ENCODE measurements around the gene PPM1J.
A peak's percentile ranks its signal among the peaks of the same experiment; 100 is the strongest.
"Not testable (repeated sequence)": the region's sequence is repeated elsewhere in the genome, so short reads cannot be mapped to it uniquely, and the experiment has no call there.

Gene PPM1J

GRCh38 chr1:112729011-112729410, 13.9 kb upstream of the PPM1J start:
- H3K9me3 ChIP-seq (ENCODE audit: control extremely low read depth in 1 of 5, control insufficient read depth in 4 of 5, insufficient read depth in 2 of 5, low read depth in 1 of 5, low read length in 4 of 5); DNase-seq; H3K27ac ChIP-seq (ENCODE audit: insufficient read depth in 1 of 2, low read depth in 1 of 2, low read length in 2 of 2, poor library complexity in 1 of 2, severe bottlenecking in 2 of 2); H3K36me3 ChIP-seq (ENCODE audit: control insufficient read depth in 4 of 4, insufficient read depth in 4 of 4, low read length in 3 of 4); H3K4me1 ChIP-seq (ENCODE audit: control extremely low read depth in 1 of 4, control insufficient read depth in 4 of 4, insufficient read depth in 4 of 4, low read length in 3 of 4); H3K27me3 ChIP-seq (replicated peaks in 2 of 5; ENCODE audit: control insufficient read depth in 4 of 5, insufficient read depth in 5 of 5, low read length in 4 of 5); H3K4me3 ChIP-seq (ENCODE audit: control insufficient read depth in 1 of 7, extremely low read depth in 1 of 7, insufficient read depth in 4 of 7, low read depth in 2 of 7, low read length in 6 of 7); POLR2A ChIA-PET: not testable (repeated sequence)
- CTCF ChIA-PET = interaction anchor here (5.6 kb wide), 1 partner anchor 10 kb away, joined by 51 read pairs; the partner anchor contains the start of gene PPM1J
- WGBS (ENCODE audit: insufficient coverage) = 100% methylated on average over 1 of the region's 3 CpGs

- H3K4me3 ChIP-seq (ENCODE audit: control insufficient read depth in 1 of 7, extremely low read depth in 1 of 7, insufficient read depth in 4 of 7, low read depth in 2 of 7, low read length in 6 of 7); H3K4me1 ChIP-seq (ENCODE audit: control extremely low read depth in 1 of 4, control insufficient read depth in 4 of 4, insufficient read depth in 4 of 4, low read length in 3 of 4); POLR2A ChIA-PET; H3K9me3 ChIP-seq (ENCODE audit: control extremely low read depth in 1 of 5, control insufficient read depth in 4 of 5, insufficient read depth in 2 of 5, low read depth in 1 of 5, low read length in 4 of 5); H3K27me3 ChIP-seq (replicated peaks in 2 of 5; ENCODE audit: control insufficient read depth in 4 of 5, insufficient read depth in 5 of 5, low read length in 4 of 5); H3K27ac ChIP-seq (ENCODE audit: insufficient read depth in 1 of 2, low read depth in 1 of 2, low read length in 2 of 2, poor library complexity in 1 of 2, severe bottlenecking in 2 of 2); DNase-seq; H3K36me3 ChIP-seq (ENCODE audit: control insufficient read depth in 4 of 4, insufficient read depth in 4 of 4, low read length in 3 of 4): not testable (repeated sequence)
- CTCF ChIA-PET = interaction anchor here (5.6 kb wide), 1 partner anchor 10 kb away, joined by 51 read pairs; the partner anchor contains the start of gene PPM1J
- 96% methylated on average over 20 of the region's 33 CpGs for WGBS (ENCODE audit: insufficient coverage)
Observed at GRCh38 chr1:112728306-112728971, 13.3 kb upstream of the PPM1J start.

- H3K4me3 ChIP-seq (ENCODE audit: control insufficient read depth in 1 of 7, extremely low read depth in 1 of 7, insufficient read depth in 4 of 7, low read depth in 2 of 7, low read length in 6 of 7) = no peak overlapping the region
- H3K27me3 ChIP-seq (replicated peaks in 2 of 5; ENCODE audit: control insufficient read depth in 4 of 5, insufficient read depth in 5 of 5, low read length in 4 of 5) = no peaks in the 10 kb centered on the region
- CTCF ChIA-PET = interaction anchor here (5.6 kb wide), 1 partner anchor 9 kb away, joined by 51 read pairs; the partner anchor contains the start of gene PPM1J
- WGBS (ENCODE audit: insufficient coverage) = 100% methylated on average over 1 of the region's 2 CpGs
- POLR2A ChIA-PET = no interaction called here
- no peaks in the 10 kb centered on the region for H3K9me3 ChIP-seq (ENCODE audit: control extremely low read depth in 1 of 5, control insufficient read depth in 4 of 5, insufficient read depth in 2 of 5, low read depth in 1 of 5, low read length in 4 of 5)
- H3K4me1 ChIP-seq (ENCODE audit: control extremely low read depth in 1 of 4, control insufficient read depth in 4 of 4, insufficient read depth in 4 of 4, low read length in 3 of 4) = peaks cover 0 to 14% (median 12%) of the 10 kb centered on the region in 4 experiments
- H3K27ac ChIP-seq (ENCODE audit: insufficient read depth in 1 of 2, low read depth in 1 of 2, low read length in 2 of 2, poor library complexity in 1 of 2, severe bottlenecking in 2 of 2) = no peak overlapping the region
- no peak for DNase-seq
- no peaks in the 10 kb centered on the region for H3K36me3 ChIP-seq (ENCODE audit: control insufficient read depth in 4 of 4, insufficient read depth in 4 of 4, low read length in 3 of 4)
Observed at GRCh38 chr1:112727716-112728115, 12.6 kb upstream of the PPM1J start.

GRCh38 chr1:112724240-112724639, 9.1 kb upstream of the PPM1J start:
- H3K36me3 ChIP-seq (ENCODE audit: control insufficient read depth in 4 of 4, insufficient read depth in 4 of 4, low read length in 3 of 4); H3K9me3 ChIP-seq (ENCODE audit: control extremely low read depth in 1 of 5, control insufficient read depth in 4 of 5, insufficient read depth in 2 of 5, low read depth in 1 of 5, low read length in 4 of 5); H3K27ac ChIP-seq (ENCODE audit: insufficient read depth in 1 of 2, low read depth in 1 of 2, low read length in 2 of 2, poor library complexity in 1 of 2, severe bottlenecking in 2 of 2); H3K4me3 ChIP-seq (ENCODE audit: control insufficient read depth in 1 of 7, extremely low read depth in 1 of 7, insufficient read depth in 4 of 7, low read depth in 2 of 7, low read length in 6 of 7); DNase-seq; POLR2A ChIA-PET; H3K27me3 ChIP-seq (replicated peaks in 2 of 5; ENCODE audit: control insufficient read depth in 4 of 5, insufficient read depth in 5 of 5, low read length in 4 of 5): not testable (repeated sequence)
- WGBS (ENCODE audit: insufficient coverage) = 100% methylated on average over 1 of the region's 4 CpGs
- H3K4me1 ChIP-seq (ENCODE audit: control extremely low read depth in 1 of 4, control insufficient read depth in 4 of 4, insufficient read depth in 4 of 4, low read length in 3 of 4) = peaks cover 0 to 17% (median 15%) of the 10 kb centered on the region in 4 experiments
- CTCF ChIA-PET = interaction anchor here (10.1 kb wide), 1 partner anchor 81 kb away, joined by 268 read pairs; no protein-coding TSS in a partner anchor

- H3K9me3 ChIP-seq (ENCODE audit: control extremely low read depth in 1 of 5, control insufficient read depth in 4 of 5, insufficient read depth in 2 of 5, low read depth in 1 of 5, low read length in 4 of 5) = no peaks in the 10 kb centered on the region
- peaks cover 0 to 21% (median 19%) of the 10 kb centered on the region in 4 experiments for H3K4me1 ChIP-seq (ENCODE audit: control extremely low read depth in 1 of 4, control insufficient read depth in 4 of 4, insufficient read depth in 4 of 4, low read length in 3 of 4)
- DNase-seq = no peak
- 71% methylated on average over 7 of the region's 8 CpGs for WGBS (ENCODE audit: insufficient coverage)
- no peaks in the 10 kb centered on the region for H3K36me3 ChIP-seq (ENCODE audit: control insufficient read depth in 4 of 4, insufficient read depth in 4 of 4, low read length in 3 of 4)
- H3K4me3 ChIP-seq (ENCODE audit: control insufficient read depth in 1 of 7, extremely low read depth in 1 of 7, insufficient read depth in 4 of 7, low read depth in 2 of 7, low read length in 6 of 7) = peak overlapping the region in 2 of 7 experiments; percentile 22 to 46
- no peak overlapping the region for H3K27ac ChIP-seq (ENCODE audit: insufficient read depth in 1 of 2, low read depth in 1 of 2, low read length in 2 of 2, poor library complexity in 1 of 2, severe bottlenecking in 2 of 2)
- CTCF ChIA-PET = interaction anchor here (10.1 kb wide), 1 partner anchor 82 kb away, joined by 268 read pairs; no protein-coding TSS in a partner anchor
- POLR2A ChIA-PET = no interaction called here
- H3K27me3 ChIP-seq (replicated peaks in 2 of 5; ENCODE audit: control insufficient read depth in 4 of 5, insufficient read depth in 5 of 5, low read length in 4 of 5) = peaks cover 0 to 13% (median 5%) of the 10 kb centered on the region in 5 experiments
Observed at GRCh38 chr1:112723511-112723839, 8.3 kb upstream of the PPM1J start.

GRCh38 chr1:112722601-112723510, 7.7 kb upstream of the PPM1J start:
- no peaks in the 10 kb centered on the region for H3K36me3 ChIP-seq (ENCODE audit: control insufficient read depth in 4 of 4, insufficient read depth in 4 of 4, low read length in 3 of 4)
- peak overlapping the region in 2 of 7 experiments; percentile 22 to 46 for H3K4me3 ChIP-seq (ENCODE audit: control insufficient read depth in 1 of 7, extremely low read depth in 1 of 7, insufficient read depth in 4 of 7, low read depth in 2 of 7, low read length in 6 of 7)
- H3K27ac ChIP-seq (ENCODE audit: insufficient read depth in 1 of 2, low read depth in 1 of 2, low read length in 2 of 2, poor library complexity in 1 of 2, severe bottlenecking in 2 of 2) = no peak overlapping the region
- peaks cover 0 to 16% (median 5%) of the 10 kb centered on the region in 5 experiments for H3K27me3 ChIP-seq (replicated peaks in 2 of 5; ENCODE audit: control insufficient read depth in 4 of 5, insufficient read depth in 5 of 5, low read length in 4 of 5)
- ChIA-PET POLR2A (no interaction called here), CTCF (interaction anchor here (1.4 to 10.1 kb wide), 3 partner anchors 75 to 350 kb away, joined by 3 to 268 read pairs (median 51); partner anchors contain the start of gene LRIG2)
- 13% methylated on average over 25 of the region's 35 CpGs for WGBS (ENCODE audit: insufficient coverage)
- no peaks in the 10 kb centered on the region for H3K9me3 ChIP-seq (ENCODE audit: control extremely low read depth in 1 of 5, control insufficient read depth in 4 of 5, insufficient read depth in 2 of 5, low read depth in 1 of 5, low read length in 4 of 5)
- DNase-seq = peak in 2 of 3 donors; percentile 52 to 61
- peaks cover 0 to 21% (median 20%) of the 10 kb centered on the region in 4 experiments for H3K4me1 ChIP-seq (ENCODE audit: control extremely low read depth in 1 of 4, control insufficient read depth in 4 of 4, insufficient read depth in 4 of 4, low read length in 3 of 4)

Measured in common myeloid progenitor, CD34-positive (primary cell).